Mucosa of stomach (tissue), 1 donor: Measurements from ENCODE around the gene GPATCH2.
"Not testable (repeated sequence)": the region's sequence is repeated elsewhere in the genome, so short reads cannot be mapped to it uniquely, and the experiment has no call there.

Experiments
- H3K27me3 ChIP-seq: one replicate; pipeline ENCODE4 v1.7.0; 2013; ENCODE audit warnings: mild to moderate bottlenecking, low read length; ENCODE audit not compliant: control insufficient read depth, insufficient read depth
- H3K36me3 ChIP-seq: one replicate; pipeline ENCODE4 v1.7.0; 2013; ENCODE audit warnings: low read length; ENCODE audit not compliant: control insufficient read depth, insufficient read depth
- H3K4me1 ChIP-seq: one replicate; pipeline ENCODE4 v1.7.0; 2013; ENCODE audit warnings: mild to moderate bottlenecking, low read length; ENCODE audit not compliant: control insufficient read depth, insufficient read depth
- H3K4me3 ChIP-seq: one replicate; pipeline ENCODE4 v1.7.0; 2013; ENCODE audit warnings: low read length
- H3K9ac ChIP-seq: one replicate; pipeline ENCODE4 v1.7.0; 2013; ENCODE audit warnings: mild to moderate bottlenecking, low read length, moderate library complexity
- H3K9me3 ChIP-seq: one replicate; pipeline ENCODE4 v1.7.0; 2013; ENCODE audit warnings: mild to moderate bottlenecking, low read length, moderate library complexity; ENCODE audit not compliant: control insufficient read depth
- donor health status: Pancreatic carcinoma.

The GPATCH2 gene

DNA sequence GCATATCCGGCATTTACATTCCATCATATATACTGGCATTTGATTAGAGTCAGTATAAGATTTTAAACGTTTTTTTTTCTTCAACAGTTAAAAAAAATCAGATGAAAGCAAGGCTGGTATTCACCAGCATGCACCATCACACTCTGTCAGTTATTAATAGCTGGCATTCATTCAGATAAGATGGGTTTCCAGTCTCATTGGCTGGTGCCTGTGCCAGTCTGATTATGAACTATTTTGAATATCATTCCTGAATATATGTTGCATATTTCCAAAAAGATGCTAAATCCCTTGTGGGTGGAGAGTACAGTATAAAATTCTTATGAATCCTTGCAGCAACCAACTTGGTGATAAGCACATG lies 211.7 kb downstream of the GPATCH2 start:
- no peak overlapping the region for H3K4me3 ChIP-seq
- no peak overlapping the region for H3K9ac ChIP-seq
- H3K27me3 ChIP-seq: no peaks in the 10 kb centered on the region
- H3K36me3 ChIP-seq: no peaks in the 10 kb centered on the region
- no peaks in the 10 kb centered on the region for H3K9me3 ChIP-seq
- no peaks in the 10 kb centered on the region for H3K4me1 ChIP-seq

DNA sequence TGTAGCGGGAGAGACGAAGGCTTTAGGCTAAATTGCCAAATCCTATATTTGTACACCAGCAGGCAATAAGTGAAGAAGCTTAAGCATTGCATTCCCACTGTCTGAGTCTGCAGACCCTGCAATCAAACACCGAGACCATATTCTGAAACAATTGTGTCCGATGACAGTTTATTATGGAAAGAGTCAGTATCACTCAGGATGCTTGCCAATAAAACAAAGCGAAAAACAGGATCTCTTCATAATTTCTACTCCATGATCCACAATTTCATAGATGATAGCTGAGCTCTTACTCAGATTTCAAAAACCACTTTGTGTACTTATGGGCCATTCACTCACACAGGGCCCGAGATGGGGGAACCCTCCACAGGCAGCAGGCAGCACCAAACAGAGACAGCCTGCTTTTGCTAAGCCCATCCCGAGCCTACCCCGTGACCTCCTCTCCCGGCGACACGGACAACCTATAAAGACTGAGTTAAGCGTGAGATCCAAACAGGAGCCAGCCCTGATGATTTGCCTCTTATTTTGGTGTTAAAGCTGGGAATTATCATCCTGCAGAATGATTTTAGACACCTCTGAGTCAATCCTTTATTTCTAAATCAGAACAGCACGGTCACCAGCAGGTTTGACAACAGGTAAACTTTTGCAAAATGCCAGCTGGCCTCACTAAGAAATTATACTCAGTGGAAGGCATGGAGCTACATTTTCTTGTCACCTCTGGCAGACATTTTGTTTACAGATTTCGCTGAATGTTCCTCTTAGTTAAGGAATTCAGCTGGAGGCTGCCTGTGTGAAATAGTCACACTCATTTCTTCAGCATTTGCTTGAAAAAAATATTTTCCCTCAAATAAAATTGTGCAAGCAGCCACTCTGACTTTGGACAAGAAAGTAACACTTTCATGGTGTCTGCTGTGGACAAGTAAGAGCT lies 212.4 kb downstream of the GPATCH2 start:
- no peaks in the 10 kb centered on the region for H3K9me3 ChIP-seq
- no peaks in the 10 kb centered on the region for H3K36me3 ChIP-seq
- no peak overlapping the region for H3K9ac ChIP-seq
- no peak overlapping the region for H3K4me3 ChIP-seq
- H3K27me3 ChIP-seq: no peaks in the 10 kb centered on the region
- no peaks in the 10 kb centered on the region for H3K4me1 ChIP-seq

DNA sequence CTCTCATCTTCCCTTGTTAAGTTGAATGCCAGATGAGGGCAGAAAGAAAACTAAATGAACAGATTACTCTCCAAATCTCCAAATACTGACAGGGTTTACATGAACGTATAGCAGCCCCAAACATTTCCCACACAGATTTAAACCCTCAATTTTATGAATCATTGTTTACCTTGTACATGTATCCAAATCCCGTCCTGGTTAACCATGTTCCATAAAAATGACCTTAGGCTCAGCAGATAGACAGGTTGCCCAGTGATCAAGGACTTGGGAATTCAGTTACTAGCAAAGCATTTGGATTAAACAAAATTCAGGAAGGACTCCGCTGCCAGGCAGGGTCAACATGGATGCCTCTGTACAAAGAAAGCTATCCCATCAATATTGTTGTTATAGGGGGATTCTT lies 213.5 kb downstream of the GPATCH2 start:
- no peak overlapping the region for H3K4me3 ChIP-seq
- no peaks in the 10 kb centered on the region for H3K4me1 ChIP-seq
- no peak overlapping the region for H3K9ac ChIP-seq
- no peaks in the 10 kb centered on the region for H3K9me3 ChIP-seq
- H3K36me3 ChIP-seq: no peaks in the 10 kb centered on the region
- no peaks in the 10 kb centered on the region for H3K27me3 ChIP-seq

DNA sequence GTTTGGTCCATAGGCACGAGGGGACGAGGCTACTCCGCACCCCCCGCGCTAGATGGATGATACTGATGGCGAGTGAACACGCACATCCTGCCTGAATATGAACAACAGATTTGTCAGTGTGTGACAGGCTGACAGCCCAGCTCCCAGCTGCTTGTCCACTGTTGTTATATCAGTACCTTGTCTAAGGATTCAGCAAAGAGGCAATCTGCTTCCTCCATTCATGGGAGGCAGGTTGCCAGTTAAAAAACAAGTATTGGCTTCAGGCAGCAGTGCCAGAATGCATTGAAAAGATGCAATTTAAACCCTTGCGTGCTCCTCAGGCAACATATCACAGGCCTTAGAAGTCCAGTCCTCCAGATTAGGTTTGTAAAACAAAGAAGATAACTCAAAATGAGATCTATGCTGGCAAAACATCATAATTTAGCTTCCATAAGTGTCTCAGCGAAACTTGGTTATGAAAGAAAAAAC lies 223.3 kb downstream of the GPATCH2 start:
- no peaks in the 10 kb centered on the region for H3K4me1 ChIP-seq
- H3K9me3 ChIP-seq: no peaks in the 10 kb centered on the region
- H3K27me3 ChIP-seq: no peaks in the 10 kb centered on the region
- H3K9ac ChIP-seq: no peak overlapping the region
- no peak overlapping the region for H3K4me3 ChIP-seq
- no peaks in the 10 kb centered on the region for H3K36me3 ChIP-seq

DNA sequence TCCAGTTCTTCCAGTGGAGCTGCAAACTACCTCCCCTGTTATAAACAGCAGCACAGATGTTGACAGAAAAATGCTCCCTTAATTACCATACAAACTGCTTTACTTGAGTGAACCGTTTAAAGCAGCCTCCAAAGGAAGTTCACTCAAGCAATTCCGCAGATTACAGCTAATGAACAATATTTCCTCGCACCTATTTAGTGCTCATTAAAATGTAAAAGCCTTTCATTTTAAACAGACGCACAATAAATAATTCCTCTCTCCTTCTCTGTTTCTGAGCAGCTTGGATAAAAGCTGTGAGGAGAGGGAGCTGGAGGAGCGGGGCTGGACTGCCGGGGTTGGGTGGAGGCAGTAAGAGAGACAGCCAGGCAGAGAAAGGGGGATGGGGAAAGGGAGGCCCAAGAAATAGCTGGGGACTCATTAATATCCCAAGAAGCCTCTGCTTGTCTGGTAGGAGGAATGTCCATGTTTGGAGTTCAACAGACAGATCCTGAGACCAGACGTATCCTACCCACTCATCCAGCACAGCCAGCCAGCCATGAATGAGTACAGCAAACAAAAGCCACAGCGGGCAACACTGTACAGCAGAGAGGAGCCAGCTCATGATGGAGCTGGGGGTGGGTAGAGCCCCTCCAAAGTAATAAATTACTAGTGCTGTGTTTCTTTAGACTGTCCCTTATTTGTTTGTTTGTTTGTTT lies 227.7 kb downstream of the GPATCH2 start:
- Histone ChIP-seq H3K9me3 (no peaks in the 10 kb centered on the region), H3K27me3 (no peaks in the 10 kb centered on the region), H3K4me1 (no peaks in the 10 kb centered on the region), H3K36me3 (no peaks in the 10 kb centered on the region), H3K4me3 (no peak overlapping the region), H3K9ac (no peak overlapping the region)

DNA sequence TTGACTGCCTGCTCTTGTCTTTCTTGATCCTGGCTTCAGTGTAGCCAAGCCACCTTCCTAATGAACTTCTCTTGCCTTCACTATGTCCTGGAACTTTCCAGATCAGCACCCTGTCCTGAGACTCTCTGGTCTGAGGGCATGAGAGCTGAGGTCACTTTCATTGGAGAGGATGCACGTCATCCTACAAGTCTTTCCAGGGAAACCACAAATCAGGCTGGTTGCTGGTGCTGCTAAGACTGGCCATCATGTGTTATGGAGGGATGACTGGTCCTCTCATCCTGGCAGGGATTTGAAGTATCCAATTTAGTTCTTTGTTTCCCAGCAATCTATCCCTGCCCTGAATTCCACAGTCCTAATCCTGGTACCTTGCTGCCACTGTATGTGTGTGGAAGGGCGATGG lies 228.6 kb downstream of the GPATCH2 start:
- Histone ChIP-seq H3K4me1 (no peaks in the 10 kb centered on the region), H3K9me3 (no peaks in the 10 kb centered on the region), H3K4me3 (no peak overlapping the region), H3K27me3 (no peaks in the 10 kb centered on the region), H3K36me3 (no peaks in the 10 kb centered on the region), H3K9ac (no peak overlapping the region)

DNA sequence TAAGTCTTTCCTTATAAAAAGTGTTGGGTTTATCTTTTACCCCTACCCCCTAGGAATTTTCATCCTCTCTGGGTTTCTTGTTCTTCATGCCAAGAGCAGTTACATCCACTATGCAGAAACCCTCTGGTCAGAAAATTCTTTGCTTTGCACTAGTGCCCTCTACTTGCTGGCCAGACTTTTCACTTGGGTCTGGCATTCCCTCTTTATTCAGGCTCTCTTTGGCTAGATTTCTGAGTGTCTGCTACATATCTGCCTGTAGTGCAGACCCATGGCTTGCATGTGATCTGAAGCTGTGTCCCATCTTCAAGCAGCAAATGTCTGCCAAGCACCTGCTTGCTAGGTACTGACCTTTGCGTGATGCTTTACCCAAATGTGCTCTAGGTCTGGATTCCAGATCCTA lies 237.0 kb downstream of the GPATCH2 start:
- H3K9ac ChIP-seq: no peak overlapping the region
- H3K4me3 ChIP-seq: no peak overlapping the region
- H3K27me3 ChIP-seq: no peaks in the 10 kb centered on the region
- no peaks in the 10 kb centered on the region for H3K36me3 ChIP-seq
- H3K9me3 ChIP-seq: no peaks in the 10 kb centered on the region
- H3K4me1 ChIP-seq: no peaks in the 10 kb centered on the region

DNA sequence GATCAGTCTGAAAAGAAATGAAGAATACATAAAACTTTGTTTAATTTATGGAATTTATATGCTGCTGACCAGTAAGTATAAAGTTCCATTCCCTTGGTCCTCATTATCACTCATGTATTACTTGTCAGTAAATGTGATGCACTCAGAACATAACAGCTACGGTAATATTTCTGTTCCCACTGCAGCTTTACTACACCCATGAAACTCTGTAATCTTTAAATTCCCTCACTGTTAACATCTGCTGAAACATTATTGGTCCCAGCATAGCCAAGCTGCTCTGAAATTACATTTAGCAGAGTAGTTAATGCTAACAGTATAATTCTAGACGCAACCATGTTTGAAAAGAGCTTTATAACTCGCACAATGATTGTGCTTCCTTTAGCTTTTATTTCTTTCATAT lies 238.4 kb downstream of the GPATCH2 start:
- H3K36me3 ChIP-seq: no peaks in the 10 kb centered on the region

DNA sequence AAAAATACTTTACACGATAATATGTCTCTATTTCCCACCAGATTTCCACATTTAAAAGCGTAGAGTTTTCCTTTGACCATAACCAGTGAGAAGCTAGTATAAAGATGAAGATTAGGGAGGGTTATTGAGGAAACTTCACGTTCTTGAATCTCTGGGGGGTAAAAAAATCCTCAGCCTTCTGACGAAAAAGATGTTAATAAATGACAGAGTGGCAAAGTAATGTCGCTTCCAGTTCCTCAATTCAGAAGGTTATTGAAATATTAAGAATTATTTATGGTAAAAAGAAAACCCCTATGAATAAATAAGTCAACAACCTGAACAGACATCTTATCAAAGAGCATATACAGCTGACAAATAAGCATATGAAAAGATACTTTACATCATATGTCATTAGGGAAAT lies 241.0 kb downstream of the GPATCH2 start:
- H3K4me3 ChIP-seq: no peak overlapping the region
- no peaks in the 10 kb centered on the region for H3K4me1 ChIP-seq
- H3K36me3 ChIP-seq: no peaks in the 10 kb centered on the region
- H3K9me3 ChIP-seq: no peaks in the 10 kb centered on the region
- H3K27me3 ChIP-seq: no peaks in the 10 kb centered on the region
- no peak overlapping the region for H3K9ac ChIP-seq

More for the DNA sequence above, 238.4 kb downstream of the GPATCH2 start:
- H3K4me3 ChIP-seq: no peak overlapping the region
- no peak overlapping the region for H3K9ac ChIP-seq
- no peaks in the 10 kb centered on the region for H3K4me1 ChIP-seq
- no peaks in the 10 kb centered on the region for H3K27me3 ChIP-seq
- no peaks in the 10 kb centered on the region for H3K9me3 ChIP-seq

DNA sequence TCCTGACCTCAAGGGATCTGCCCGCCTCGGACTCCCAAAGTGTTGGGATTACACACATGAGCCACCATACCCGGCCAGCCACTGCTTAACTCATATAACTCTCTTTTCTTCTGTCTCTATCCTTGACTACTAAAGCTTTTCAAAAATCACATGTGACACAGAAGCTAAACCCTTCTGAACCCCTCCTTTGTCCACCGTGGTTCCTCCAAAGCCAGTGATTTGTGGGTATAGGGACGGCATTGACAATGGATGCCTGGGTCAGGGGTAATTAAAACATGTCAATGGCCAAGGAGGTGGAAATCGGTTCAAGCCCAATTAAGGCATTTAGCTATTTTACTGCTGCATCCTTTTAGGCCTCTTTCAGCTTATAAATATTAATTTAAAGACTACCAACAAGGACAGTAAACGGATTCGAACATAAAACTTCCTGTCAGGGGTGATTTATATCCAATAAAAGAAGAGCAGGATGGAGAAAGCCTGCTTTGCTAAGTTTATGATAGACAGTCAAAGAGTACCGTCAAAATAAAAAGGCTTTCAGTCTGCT lies 242.3 kb downstream of the GPATCH2 start:
- no peak overlapping the region for H3K9ac ChIP-seq
- H3K36me3 ChIP-seq: no peaks in the 10 kb centered on the region
- H3K27me3 ChIP-seq: no peaks in the 10 kb centered on the region
- H3K4me3 ChIP-seq: no peak overlapping the region
- H3K4me1 ChIP-seq: no peaks in the 10 kb centered on the region
- no peaks in the 10 kb centered on the region for H3K9me3 ChIP-seq

DNA sequence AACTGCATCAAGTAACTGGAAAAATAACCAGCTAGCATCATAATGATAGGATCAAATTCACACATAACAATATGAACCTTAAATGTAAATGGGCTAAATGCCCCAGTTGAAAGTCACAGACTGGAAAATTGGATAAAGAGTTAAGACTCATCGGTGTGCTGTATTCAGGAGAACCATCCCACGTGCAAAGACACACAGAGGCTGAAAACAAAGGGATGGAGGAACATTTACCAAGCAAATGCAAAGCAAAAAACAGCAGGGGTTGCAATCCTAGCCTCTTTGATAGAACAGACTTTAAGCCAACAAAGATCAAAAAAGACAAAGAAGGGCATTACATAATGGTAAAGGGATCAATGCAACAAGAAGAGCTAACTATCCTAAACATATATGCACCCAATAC lies 249.1 kb downstream of the GPATCH2 start:
- H3K27me3 ChIP-seq, H3K9me3 ChIP-seq, H3K4me1 ChIP-seq, H3K9ac ChIP-seq, H3K36me3 ChIP-seq, H3K4me3 ChIP-seq: not testable (repeated sequence)

DNA sequence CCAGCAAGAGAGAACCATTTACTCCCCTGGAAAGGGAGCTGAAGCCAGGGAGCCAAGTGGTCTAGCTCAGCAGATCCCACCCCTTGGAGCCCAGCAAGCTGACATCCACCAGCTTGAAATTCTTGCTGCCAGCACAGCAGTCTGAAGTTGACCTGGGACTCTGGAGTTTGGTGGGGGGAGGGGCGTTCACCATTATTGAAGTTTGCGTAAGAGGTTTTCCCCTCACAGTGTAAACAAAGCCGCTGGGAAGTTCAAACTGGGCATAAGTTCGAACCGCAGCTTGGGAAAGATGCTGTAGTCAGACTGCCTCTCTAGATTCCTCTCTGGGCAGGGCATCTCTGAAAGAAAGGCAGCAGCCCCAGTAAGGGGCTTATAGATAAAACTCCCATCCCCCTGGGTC lies 251.1 kb downstream of the GPATCH2 start:
- H3K4me1 ChIP-seq: not testable (repeated sequence)

More for the DNA sequence above, 251.1 kb downstream of the GPATCH2 start:
- H3K36me3 ChIP-seq, H3K9ac ChIP-seq, H3K4me3 ChIP-seq, H3K9me3 ChIP-seq, H3K27me3 ChIP-seq: not testable (repeated sequence)
